ENCODE data around the gene HMGXB4.

The HMGXB4 gene

GRCh38 chr22:35258191-35258988 is 1.1 kb downstream of the HMGXB4 start:
- no peak for TF ChIP-seq CTCF (IDR thresholded peaks at IDR 0.05)
- Histone ChIP-seq H3K9me3 (no peaks in the 10 kb centered on the region), H3K4me3 (peak overlapping the region; percentile 93 to 94), H3K27ac (peak overlapping the region; percentile 98 to 99), H3K4me1 (peaks cover 0 to 16% (median 13%) of the 10 kb centered on the region in 4 donors), H3K36me3 (peaks cover 12 to 14% (median 14%) of the 10 kb centered on the region in 3 donors), H3K27me3 (no peaks in the 10 kb centered on the region)
- no peak for DNase-seq
- intact Hi-C loops (cut with DNase I; ENCODE audit: low total_unique reads): no loop called here

GRCh38 chr22:35264986-35265385 is 7.7 kb downstream of the HMGXB4 start:
- no peak for DNase-seq
- no peaks in the 10 kb centered on the region for H3K9me3 ChIP-seq
- no peaks in the 10 kb centered on the region for H3K27me3 ChIP-seq
- H3K4me3 ChIP-seq: no peak overlapping the region
- no peaks in the 10 kb centered on the region for H3K4me1 ChIP-seq
- no peak overlapping the region for H3K27ac ChIP-seq
- TF ChIP-seq CTCF (IDR thresholded peaks at IDR 0.05): no peak
- intact Hi-C loops (cut with DNase I; ENCODE audit: low total_unique reads): no loop called here
- peaks cover 47 to 76% (median 73%) of the 10 kb centered on the region in 3 donors for H3K36me3 ChIP-seq

- no peak for TF ChIP-seq CTCF (IDR thresholded peaks at IDR 0.05)
- Histone ChIP-seq H3K27me3 (no peaks in the 10 kb centered on the region), H3K9me3 (no peaks in the 10 kb centered on the region), H3K36me3 (peaks cover 47 to 82% (median 81%) of the 10 kb centered on the region in 3 donors), H3K4me1 (no peaks in the 10 kb centered on the region), H3K27ac (no peak overlapping the region), H3K4me3 (no peak overlapping the region)
- intact Hi-C loops (cut with DNase I; ENCODE audit: low total_unique reads): no loop called here
- DNase-seq: no peak
These were observed 9.0 kb downstream of the HMGXB4 start for GRCh38 chr22:35266277-35266676.

- no peak for TF ChIP-seq CTCF (IDR thresholded peaks at IDR 0.05)
- H3K27me3 ChIP-seq: no peaks in the 10 kb centered on the region
- no peak for DNase-seq
- H3K36me3 ChIP-seq: peaks cover 23 to 88% (median 67%) of the 10 kb centered on the region in 3 donors
- H3K9me3 ChIP-seq: no peaks in the 10 kb centered on the region
- no peaks in the 10 kb centered on the region for H3K4me1 ChIP-seq
- no peak overlapping the region for H3K27ac ChIP-seq
- intact Hi-C loops (cut with DNase I; ENCODE audit: low total_unique reads): no loop called here
- H3K4me3 ChIP-seq: no peak overlapping the region
These were observed 12.3 kb downstream of the HMGXB4 start for GRCh38 chr22:35269630-35270029.

GRCh38 chr22:35274154-35274871 is 17.0 kb downstream of the HMGXB4 start:
- Histone ChIP-seq H3K36me3 (peaks cover 0 to 70% (median 27%) of the 10 kb centered on the region in 3 donors), H3K9me3 (no peaks in the 10 kb centered on the region), H3K4me3 (no peak overlapping the region), H3K4me1 (no peaks in the 10 kb centered on the region), H3K27me3 (no peaks in the 10 kb centered on the region), H3K27ac (no peak overlapping the region)
- intact Hi-C loops (cut with DNase I; ENCODE audit: low total_unique reads): no loop called here
- no peak for DNase-seq
- no peak for TF ChIP-seq CTCF (IDR thresholded peaks at IDR 0.05)
